ENCODE measurements around the gene CRIM1. TPM values are rescaled to one million over a fixed set of nuclear protein-coding genes. Genes with fewer than 3 reads are reported as not detected.
A peak's percentile ranks its signal among the peaks of the same experiment; 100 is the strongest.

The CRIM1 gene
- total RNA-seq, 6 donors from 2014 or later, result 74.7 to 128 (median 110) TPM

- no peak overlapping the region for H3K4me3 ChIP-seq
- ATAC-seq (ENCODE audit: low FRiP score in 2 of 2) (no peak), DNase-seq (no peak)
- no peaks in the 10 kb centered on the region for H3K27me3 ChIP-seq
- TF ChIP-seq EP300 (IDR thresholded peaks at IDR 0.05) (no peak), CTCF (IDR thresholded peaks at IDR 0.05) (no peak), POLR2A (IDR thresholded peaks at IDR 0.05) (no peak), POLR2AphosphoS5 (IDR thresholded peaks at IDR 0.05) (no peak)
- WGBS, 2 donors, result 90 to 95% methylated on average over 3 of the region's 3 CpGs
- peaks cover 0 to 8% (median 0%) of the 10 kb centered on the region in 4 donors for H3K4me1 ChIP-seq
- no peaks in the 10 kb centered on the region for H3K9me3 ChIP-seq
- H3K36me3 ChIP-seq, result peaks cover 8 to 91% (median 11%) of the 10 kb centered on the region in 4 donors
- H3K27ac ChIP-seq, result no peak overlapping the region
These were observed 192.3 kb downstream of the CRIM1 start for GRCh38 chr2:36547906-36548305.

DNA sequence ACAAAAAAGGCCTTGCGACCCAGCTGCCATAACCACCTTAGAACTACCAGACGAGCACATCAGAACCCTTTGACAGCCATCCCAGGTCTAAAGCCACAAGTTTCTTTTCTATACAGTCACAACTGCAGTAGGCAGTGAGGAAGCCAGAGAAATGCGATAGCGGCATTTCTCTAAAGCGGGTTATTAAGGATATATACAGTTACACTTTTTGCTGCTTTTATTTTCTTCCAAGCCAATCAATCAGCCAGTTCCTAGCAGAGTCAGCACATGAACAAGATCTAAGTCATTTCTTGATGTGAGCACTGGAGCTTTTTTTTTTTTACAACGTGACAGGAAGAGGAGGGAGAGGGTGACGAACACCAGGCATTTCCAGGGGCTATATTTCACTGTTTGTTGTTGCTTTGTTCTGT, 193.6 kb downstream of the CRIM1 start:
- Histone ChIP-seq H3K9me3 (no peaks in the 10 kb centered on the region), H3K27me3 (no peaks in the 10 kb centered on the region), H3K4me3 (no peak overlapping the region), H3K36me3 (peaks cover 8 to 81% (median 11%) of the 10 kb centered on the region in 4 donors), H3K27ac (peak overlapping the region in 1 of 4 donors; percentile 11), H3K4me1 (peaks cover 0 to 8% (median 0%) of the 10 kb centered on the region in 4 donors)
- ATAC-seq (ENCODE audit: low FRiP score in 2 of 2), result no peak
- TF ChIP-seq POLR2AphosphoS5 (IDR thresholded peaks at IDR 0.05), result no peak
- no peak for DNase-seq
- WGBS, 2 donors, result 50 to 55% methylated on average over 7 of the region's 7 CpGs

GRCh38 chr2:36550006-36550405, 194.4 kb downstream of the CRIM1 start:
- Histone ChIP-seq H3K4me1 (peaks cover 0 to 8% (median 0%) of the 10 kb centered on the region in 4 donors), H3K4me3 (no peak overlapping the region), H3K27ac (no peak overlapping the region), H3K27me3 (no peaks in the 10 kb centered on the region), H3K9me3 (no peaks in the 10 kb centered on the region), H3K36me3 (peaks cover 11 to 81% (median 13%) of the 10 kb centered on the region in 4 donors)
- no peak for TF ChIP-seq CTCF (IDR thresholded peaks at IDR 0.05)
- TF ChIP-seq POLR2A (IDR thresholded peaks at IDR 0.05), result no peak
- no peak for TF ChIP-seq EP300 (IDR thresholded peaks at IDR 0.05)
- no peak for TF ChIP-seq POLR2AphosphoS5 (IDR thresholded peaks at IDR 0.05)
- WGBS, 2 donors, result 95 to 97% methylated on average over 5 of the region's 5 CpGs
- DNase-seq (peak in 1 of 2 donors; percentile 27), ATAC-seq (ENCODE audit: low FRiP score in 2 of 2) (no peak)

DNA sequence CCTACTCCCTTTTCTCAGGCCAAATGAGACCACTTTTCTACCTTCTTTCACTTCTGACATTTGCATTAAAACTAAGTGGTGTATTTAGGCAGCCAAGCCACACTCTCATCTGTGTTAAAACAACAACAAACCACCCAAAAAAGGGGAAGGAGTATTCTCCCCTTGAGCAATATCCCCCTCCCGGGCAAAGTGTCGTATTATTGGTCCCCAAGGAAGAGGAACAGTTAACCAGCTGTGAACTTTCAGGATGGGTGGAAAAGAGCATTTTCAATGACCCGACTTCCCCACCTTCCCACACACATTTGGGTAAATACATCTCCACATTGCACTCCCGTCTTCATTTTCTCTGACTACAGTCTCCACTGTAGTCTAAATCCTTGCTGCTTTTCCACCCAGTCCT, 198.1 kb downstream of the CRIM1 start:
- WGBS, 2 donors, result 62 to 65% methylated on average over 4 of the region's 4 CpGs
- Histone ChIP-seq H3K4me3 (no peak overlapping the region), H3K27ac (peak overlapping the region in 1 of 4 donors; percentile 17), H3K27me3 (no peaks in the 10 kb centered on the region), H3K36me3 (peaks cover 4 to 56% (median 11%) of the 10 kb centered on the region in 4 donors), H3K4me1 (peaks cover 0 to 8% (median 0%) of the 10 kb centered on the region in 4 donors), H3K9me3 (no peaks in the 10 kb centered on the region)
- TF ChIP-seq POLR2AphosphoS5 (IDR thresholded peaks at IDR 0.05), result no peak
- TF ChIP-seq POLR2A (IDR thresholded peaks at IDR 0.05), result no peak
- TF ChIP-seq CTCF (IDR thresholded peaks at IDR 0.05), result no peak
- TF ChIP-seq EP300 (IDR thresholded peaks at IDR 0.05), result no peak
- ATAC-seq (ENCODE audit: low FRiP score in 2 of 2) (peak in 1 of 2 donors; percentile 58), DNase-seq (no peak)

DNA sequence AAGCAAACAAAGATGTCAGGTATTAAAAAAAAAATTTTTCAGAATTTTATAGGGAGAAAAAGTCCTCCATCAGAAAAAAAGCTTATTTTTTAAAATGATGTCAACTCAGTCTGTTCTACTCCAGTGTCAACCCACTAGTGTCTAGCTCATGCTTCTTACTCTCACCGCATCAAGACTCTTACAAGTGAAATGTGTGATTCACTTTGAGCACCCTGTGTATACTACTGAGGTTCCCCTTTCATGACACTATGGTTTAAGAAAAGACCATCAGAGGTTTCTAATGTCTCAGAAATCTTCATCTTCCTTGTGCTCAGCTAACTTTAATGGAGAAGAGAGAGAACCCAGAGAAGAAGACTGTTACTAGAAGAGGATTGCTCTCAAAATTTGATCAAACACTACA, 199.0 kb downstream of the CRIM1 start:
- Histone ChIP-seq H3K4me3 (no peak overlapping the region), H3K9me3 (no peaks in the 10 kb centered on the region), H3K4me1 (peaks cover 0 to 6% (median 0%) of the 10 kb centered on the region in 4 donors), H3K36me3 (peaks cover 4 to 47% (median 11%) of the 10 kb centered on the region in 4 donors), H3K27me3 (no peaks in the 10 kb centered on the region), H3K27ac (no peak overlapping the region)
- no peak for TF ChIP-seq POLR2A (IDR thresholded peaks at IDR 0.05)
- TF ChIP-seq CTCF (IDR thresholded peaks at IDR 0.05), result no peak
- TF ChIP-seq EP300 (IDR thresholded peaks at IDR 0.05), result no peak
- TF ChIP-seq POLR2AphosphoS5 (IDR thresholded peaks at IDR 0.05), result no peak
- DNase-seq (no peak), ATAC-seq (ENCODE audit: low FRiP score in 2 of 2) (no peak)
- WGBS, 2 donors, result 85 to 94% methylated on average over 1 of the region's 1 CpG

Measured in upper lobe of left lung (tissue), 6 donors.